Keratinocyte (primary cell): ENCODE measurements around the gene UBE2K. TPM values are rescaled to one million over a fixed set of nuclear protein-coding genes. Genes with fewer than 3 reads are reported as not detected.

Experiments
- DNase-seq: peaks from one replicate; pipeline ENCODE4 v3.0.0-alpha.2; 2011; ENCODE audit warnings: low read depth, missing footprints, low spot score
- FAIRE-seq: peaks from 2 replicates; lab custom pipeline; 2011; peaks lifted over from hg19 to GRCh38; lab: Jason Lieb, UNC
- H2AFZ ChIP-seq: 2 replicates; pipeline ENCODE4 v1.6.0; 2012; ENCODE audit warnings: low read length, control low read depth, inconsistent platforms; ENCODE audit not compliant: control insufficient read depth
- H3K27ac ChIP-seq: 2 replicates; pipeline ENCODE4 v1.5.1; 2011; ENCODE audit warnings: low read length; ENCODE audit not compliant: control insufficient read depth, insufficient read depth
- H3K27me3 ChIP-seq: 3 replicates; pipeline ENCODE4 v1.6.0; 2011; ENCODE audit warnings: low read length; ENCODE audit not compliant: control insufficient read depth, insufficient read depth; ENCODE audit errors: extremely low read depth
- H3K36me3 ChIP-seq, 2 experiments: 2 replicates in 1 of 2; 3 replicates in 1 of 2; pipeline ENCODE4 v1.5.1; 2011; ENCODE audit warnings: low read length in 2 of 2, mild to moderate bottlenecking in 1 of 2; ENCODE audit not compliant: control insufficient read depth in 2 of 2, insufficient read depth in 2 of 2; ENCODE audit errors: extremely low read depth in 1 of 2
- H3K4me1 ChIP-seq: 3 replicates; pipeline ENCODE4 v1.5.1; 2011; ENCODE audit warnings: low read length; ENCODE audit not compliant: control insufficient read depth, insufficient read depth; ENCODE audit errors: extremely low read depth
- H3K4me2 ChIP-seq: 3 replicates; pipeline ENCODE4 v1.6.0; 2011; ENCODE audit warnings: low read depth, low read length; ENCODE audit not compliant: control insufficient read depth, insufficient read depth; ENCODE audit errors: extremely low read depth
- H3K4me3 ChIP-seq, 3 experiments: fragments of 200-600 bp in 1 of 3; sonication (generic) in 1 of 3; 2 replicates in 2 of 3; 3 replicates in 1 of 3; pipeline ENCODE4 v1.5.1; 2011 to 2016; ENCODE audit warnings: low read length in 3 of 3, mild to moderate bottlenecking in 3 of 3, control low read depth in 2 of 3, inconsistent platforms in 1 of 3, low read depth in 1 of 3, mixed read lengths in 1 of 3, mixed run types in 1 of 3, moderate library complexity in 1 of 3; ENCODE audit not compliant: control insufficient read depth in 2 of 3, insufficient read depth in 2 of 3; ENCODE audit errors: extremely low read depth in 1 of 3
- H3K79me2 ChIP-seq: 2 replicates; pipeline ENCODE4 v1.6.0; 2012; ENCODE audit warnings: low read length; ENCODE audit not compliant: control insufficient read depth, insufficient read depth
- H3K9ac ChIP-seq: 3 replicates; pipeline ENCODE4 v1.6.0; 2011; ENCODE audit warnings: low read length; ENCODE audit not compliant: control insufficient read depth, insufficient read depth; ENCODE audit errors: extremely low read depth
- H3K9me1 ChIP-seq: 3 replicates; pipeline ENCODE4 v1.6.0; 2011; ENCODE audit warnings: low read length; ENCODE audit not compliant: control insufficient read depth, insufficient read depth; ENCODE audit errors: extremely low read depth
- H3K9me3 ChIP-seq: 2 replicates; pipeline ENCODE4 v1.5.1; 2012; ENCODE audit warnings: low read depth, low read length; ENCODE audit not compliant: control insufficient read depth
- H4K20me1 ChIP-seq: 3 replicates; pipeline ENCODE4 v1.6.0; 2011; ENCODE audit warnings: low read length; ENCODE audit not compliant: control insufficient read depth, insufficient read depth; ENCODE audit errors: extremely low read depth
- CTCF ChIP-seq, 3 experiments: IDR thresholded peaks in 1 of 3; conservative IDR thresholded peaks in 1 of 3; optimal IDR thresholded peaks in 1 of 3; 2 replicates in 2 of 3; 3 replicates in 1 of 3; pipeline versions ENCODE3 to v1.5.1; 2011; ENCODE audit warnings: low read length in 3 of 3, mild to moderate bottlenecking in 3 of 3, moderate library complexity in 2 of 3, control low read depth in 1 of 3, inconsistent platforms in 1 of 3; ENCODE audit not compliant: insufficient read depth in 2 of 3; ENCODE audit errors: extremely low read depth in 1 of 3
- EZH2 ChIP-seq: IDR thresholded peaks from one replicate; pipeline ENCODE4 v1.6.1; 2012; ENCODE audit warnings: inconsistent platforms, mild to moderate bottlenecking, low read length, moderate library complexity
- dilution Hi-C: fragments of 300-500 bp; cut with MboI; formaldehyde crosslinking; loops from one replicate; pipeline ENCODE4 v1.7.0; 2020; ENCODE audit warnings: low sequenced_read_pairs; ENCODE audit not compliant: extremely low pct_ligation_motif_present
- polyA plus RNA-seq, 5 experiments: library from polyadenylated mRNA; depleted of rRNA in 3 of 5; stranded (reverse) in 3 of 5; stranded (forward) in 1 of 5; unstranded in 1 of 5; fragments of >200 nt; gene quantifications; 1 replicate in 1 of 5; 2 replicates in 3 of 5; 3 replicates in 1 of 5; pipeline versions ENCODE4 v1.2.1 to v1.2.3, GENCODE V29; 2011 to 2012; ENCODE audit warnings: missing spikeins in 2 of 5, low read depth in 1 of 5, low replicate concordance in 1 of 5

UBE2K gene
- polyA plus RNA-seq, 1 donor (not counting 4 experiments of a cell fraction or from before 2014, with no cell fraction given), result 163 TPM

- dilution Hi-C loops, result no loop called here
- Histone ChIP-seq H3K9me3 (no peaks in the 10 kb centered on the region), H3K36me3 (no peaks in the 10 kb centered on the region), H3K4me1 (no peaks in the 10 kb centered on the region), H3K79me2 (no peaks in the 10 kb centered on the region), H3K4me2 (no peak overlapping the region), H3K27ac (no peak overlapping the region), H3K9ac (no peak overlapping the region), H3K4me3 (no peak overlapping the region), H3K9me1 (no peaks in the 10 kb centered on the region), H2AFZ (no peak overlapping the region), H3K27me3 (no peaks in the 10 kb centered on the region), H4K20me1 (no peaks in the 10 kb centered on the region)
- TF ChIP-seq EZH2 (no peak), CTCF (optimal IDR thresholded peaks at IDR 0.05 in 1 of 3, IDR thresholded peaks at IDR 0.05 in 1 of 3, conservative IDR thresholded peaks at IDR 0.05 in 1 of 3; ENCODE audit: extremely low read depth in 1 of 3, insufficient read depth in 2 of 3, low read length in 3 of 3) (no peak)
- FAIRE-seq (no peak), DNase-seq (no peak)
Observed at GRCh38 chr4:39785083-39785482, 87.1 kb downstream of the UBE2K start.

GRCh38 chr4:39786838-39787237 is 88.9 kb downstream of the UBE2K start:
- H3K27ac ChIP-seq, result no peak overlapping the region
- H3K79me2 ChIP-seq, result no peaks in the 10 kb centered on the region
- H3K9ac ChIP-seq, result no peak overlapping the region
- DNase-seq, result no peak
- no peaks in the 10 kb centered on the region for H3K4me1 ChIP-seq
- no peaks in the 10 kb centered on the region for H3K9me3 ChIP-seq
- no peak overlapping the region for H3K4me2 ChIP-seq
- H3K4me3 ChIP-seq, result no peak overlapping the region
- H3K27me3 ChIP-seq, result no peaks in the 10 kb centered on the region
- no peak for FAIRE-seq
- no peaks in the 10 kb centered on the region for H4K20me1 ChIP-seq
- no peaks in the 10 kb centered on the region for H3K36me3 ChIP-seq
- dilution Hi-C loops, result no loop called here
- TF ChIP-seq CTCF (optimal IDR thresholded peaks at IDR 0.05 in 1 of 3, IDR thresholded peaks at IDR 0.05 in 1 of 3, conservative IDR thresholded peaks at IDR 0.05 in 1 of 3; ENCODE audit: extremely low read depth in 1 of 3, insufficient read depth in 2 of 3, low read length in 3 of 3) (no peak), EZH2 (no peak)
- H2AFZ ChIP-seq, result no peak overlapping the region
- no peaks in the 10 kb centered on the region for H3K9me1 ChIP-seq
